ENCODE data around the gene PNCK.

DNA sequence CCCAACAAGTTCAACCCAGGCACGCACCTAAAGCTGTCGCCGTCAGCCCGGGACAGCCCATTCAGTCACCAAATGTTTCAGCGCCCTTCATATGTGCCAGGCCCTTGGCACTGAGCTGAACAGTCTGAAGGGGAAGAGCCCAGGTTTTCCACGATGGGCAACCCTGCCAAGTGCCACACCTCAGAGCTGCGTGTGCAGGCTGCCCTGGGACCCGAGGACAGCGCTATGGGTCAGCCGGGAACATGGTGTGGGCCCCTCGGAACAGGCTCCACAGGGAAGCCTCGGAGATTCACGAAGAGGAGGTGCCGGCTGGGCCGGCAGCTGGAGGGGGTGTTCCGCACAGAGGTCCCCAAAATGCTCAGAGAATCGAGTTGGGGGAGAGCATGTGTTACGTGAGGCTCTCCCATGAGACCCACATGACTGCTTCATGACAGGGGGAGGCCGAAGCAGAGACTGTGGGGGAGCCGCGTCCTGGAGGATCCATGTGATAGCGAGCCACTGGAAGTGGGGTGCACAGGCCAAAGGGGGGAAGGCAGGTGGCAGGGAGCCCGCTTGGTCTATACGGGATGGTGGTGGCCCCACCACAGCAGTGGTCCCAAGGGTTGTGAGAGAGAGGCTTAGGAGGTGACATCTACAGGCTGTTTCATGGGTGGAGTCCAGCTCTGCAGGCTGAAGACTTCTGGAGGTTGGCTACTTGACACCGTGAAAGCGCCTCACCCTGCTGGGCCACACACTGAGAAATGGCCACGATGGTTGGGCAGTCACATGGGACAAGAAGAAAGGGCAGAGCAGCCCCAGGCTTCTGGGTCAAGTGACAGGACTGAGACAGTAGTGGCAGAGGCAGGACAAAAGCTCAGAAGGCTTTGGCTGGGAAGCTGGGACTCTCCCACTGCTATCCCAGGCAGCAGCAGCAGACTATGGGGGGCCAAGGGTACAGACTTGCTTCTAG lies 36.4 kb upstream of the PNCK start:
- TF ChIP-seq CTCF (IDR thresholded peaks at IDR 0.05) = no peak
- TF ChIP-seq POLR2A (IDR thresholded peaks at IDR 0.05) = no peak

Data from adrenal gland (tissue), 5 donors.